Measurements from ENCODE around the gene CUTC. TPM values are rescaled to one million over a fixed set of nuclear protein-coding genes. Genes with fewer than 3 reads are reported as not detected.

The CUTC gene
- total RNA-seq, 4 donors from 2014 or later, result 13.4 to 21.6 (median 20.8) TPM

DNA sequence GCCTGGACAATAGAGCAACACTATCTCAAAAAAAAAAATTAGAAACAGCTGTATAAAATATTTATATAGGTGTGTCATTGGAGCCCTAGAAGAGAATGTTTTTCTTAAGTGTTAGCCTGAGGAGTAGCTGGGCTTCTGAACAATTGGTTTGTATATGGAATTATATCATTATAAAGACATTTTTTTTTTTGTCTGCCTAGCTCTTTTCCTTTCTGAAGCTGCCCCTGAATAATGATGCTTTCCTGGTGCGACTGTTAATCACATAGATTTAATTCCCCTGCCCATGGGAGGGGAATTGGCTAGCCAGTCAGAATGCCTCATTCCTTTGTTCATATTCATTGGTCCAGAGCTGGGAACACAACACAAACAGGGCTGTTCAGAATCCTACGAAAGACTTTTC, 36.5 kb downstream of the CUTC start:
- DNase-seq (ENCODE audit: low spot score in 2 of 2), result no peak
- intact Hi-C loops (cut with DNase I; ENCODE audit: low total_unique reads), result no loop called here
- 52 to 69% methylated on average over 2 of the region's 2 CpGs for WGBS, 2 donors
- no peak overlapping the region for H3K4me3 ChIP-seq (ENCODE audit: low read depth, poor library complexity, severe bottlenecking)
- no peak for TF ChIP-seq CTCF (IDR thresholded peaks at IDR 0.05)
- no peak for TF ChIP-seq POLR2A (IDR thresholded peaks at IDR 0.05)

DNA sequence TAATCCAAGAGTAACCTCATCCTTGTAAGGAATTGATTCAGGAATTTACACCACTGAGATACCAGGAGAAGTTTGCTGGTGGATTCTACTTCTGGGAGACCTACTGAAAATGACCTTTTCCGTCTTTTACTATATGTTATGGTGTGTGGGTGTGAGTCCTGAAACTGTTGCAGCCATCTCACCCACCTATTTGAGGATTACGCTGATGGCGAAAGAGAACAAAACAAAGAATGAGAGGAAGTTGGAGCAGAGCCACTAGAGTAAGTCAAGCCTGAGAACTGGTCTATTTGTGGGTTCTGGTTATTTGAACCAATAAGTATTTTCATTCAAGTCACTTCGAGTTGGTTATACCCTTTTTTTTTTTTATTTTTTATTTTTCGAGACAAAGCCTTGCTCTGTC, 37.7 kb downstream of the CUTC start:
- TF ChIP-seq POLR2A (IDR thresholded peaks at IDR 0.05), result no peak
- no peak for TF ChIP-seq CTCF (IDR thresholded peaks at IDR 0.05)
- no peak overlapping the region for H3K4me3 ChIP-seq (ENCODE audit: low read depth, poor library complexity, severe bottlenecking)
- intact Hi-C loops (cut with DNase I; ENCODE audit: low total_unique reads), result no loop called here
- DNase-seq (ENCODE audit: low spot score in 2 of 2), result no peak
- WGBS, 2 donors, result 84 to 85% methylated on average over 5 of the region's 5 CpGs

DNA sequence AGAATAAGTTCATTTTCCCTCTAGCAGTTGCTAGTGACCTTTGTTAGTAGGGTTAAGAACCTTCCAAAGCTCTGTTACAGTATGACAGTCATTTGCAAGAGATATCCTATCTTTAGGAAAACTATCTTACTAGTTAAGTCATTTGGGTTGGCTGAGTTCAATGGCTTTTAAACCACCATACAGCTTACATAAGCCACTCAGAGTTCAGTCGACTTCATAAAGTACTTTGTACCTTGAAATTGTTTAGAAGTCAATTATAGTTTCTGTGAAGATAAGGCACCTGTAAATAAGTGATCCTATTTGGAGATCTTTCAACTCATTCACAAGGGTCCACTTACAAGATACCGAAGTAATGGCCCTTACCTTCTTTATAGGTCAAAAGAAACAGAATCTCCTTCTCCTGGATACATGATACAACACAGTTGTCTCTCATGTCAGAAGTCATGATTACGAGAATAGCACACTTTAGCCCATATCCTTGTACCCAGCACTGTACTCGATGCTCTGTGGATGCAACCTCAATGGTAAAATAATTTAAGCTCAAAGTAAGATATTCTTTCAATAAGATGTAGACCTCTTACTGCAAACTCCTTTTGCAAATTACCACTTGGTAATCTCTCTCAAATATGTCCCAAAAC, 38.5 kb downstream of the CUTC start:
- no peak for TF ChIP-seq CTCF (IDR thresholded peaks at IDR 0.05)
- TF ChIP-seq POLR2A (IDR thresholded peaks at IDR 0.05), result no peak
- H3K4me3 ChIP-seq (ENCODE audit: low read depth, poor library complexity, severe bottlenecking), result no peak overlapping the region
- WGBS, 2 donors, result 92 to 94% methylated on average over 4 of the region's 4 CpGs
- no peak for DNase-seq (ENCODE audit: low spot score in 2 of 2)
- intact Hi-C loops (cut with DNase I; ENCODE audit: low total_unique reads), result no loop called here

GRCh38 chr10:99775850-99776249, 43.8 kb downstream of the CUTC start:
- TF ChIP-seq POLR2A (IDR thresholded peaks at IDR 0.05) (no peak), CTCF (IDR thresholded peaks at IDR 0.05) (no peak)
- intact Hi-C loops (cut with DNase I; ENCODE audit: low total_unique reads), result no loop called here
- no peak overlapping the region for H3K4me3 ChIP-seq (ENCODE audit: low read depth, poor library complexity, severe bottlenecking)
- DNase-seq (ENCODE audit: low spot score in 2 of 2), result no peak

- no peak for TF ChIP-seq POLR2A (IDR thresholded peaks at IDR 0.05)
- no peak for TF ChIP-seq CTCF (IDR thresholded peaks at IDR 0.05)
- 89 to 90% methylated on average over 1 of the region's 1 CpG for WGBS, 2 donors
- H3K4me3 ChIP-seq (ENCODE audit: low read depth, poor library complexity, severe bottlenecking), result no peak overlapping the region
- no peak for DNase-seq (ENCODE audit: low spot score in 2 of 2)
- intact Hi-C loops (cut with DNase I; ENCODE audit: low total_unique reads), result no loop called here
Observed at GRCh38 chr10:99777918-99778714, 46.1 kb downstream of the CUTC start.

Measured in lower leg skin (tissue), 4 donors.